CD14-positive monocyte (primary cell): ENCODE measurements around the gene MYO18A. TPM values are rescaled to one million over a fixed set of nuclear protein-coding genes. Genes with fewer than 3 reads are reported as not detected.

Source experiments
- DNase-seq, 3 donors: peaks; one replicate each; pipeline ENCODE4 v3.0.0-alpha.2; 2011 to 2022
- H2AFZ ChIP-seq: 2 replicates; pipeline ENCODE4 v1.6.0; 2012; ENCODE audit warnings: mild to moderate bottlenecking, low read depth, low read length, inconsistent platforms; ENCODE audit not compliant: insufficient read depth, poor library complexity, severe bottlenecking
- H3K27ac ChIP-seq, 2 donors: 1 replicate in 1 of 2; 2 replicates in 1 of 2; pipeline ENCODE4 v1.5.1; 2012 to 2013; ENCODE audit warnings: low read length in 2 of 2, control low read depth in 1 of 2, inconsistent platforms in 1 of 2, low read depth in 1 of 2, mild to moderate bottlenecking in 1 of 2
- H3K27me3 ChIP-seq, 2 donors: one replicate each; pipeline versions ENCODE4 v1.6.0 to v1.6.1; 2011 to 2013; ENCODE audit warnings: low read length in 2 of 2; ENCODE audit not compliant: control insufficient read depth in 2 of 2, insufficient read depth in 2 of 2
- H3K36me3 ChIP-seq, 2 donors: replicated peaks in 1 of 2; 1 replicate in 1 of 2; 2 replicates in 1 of 2; pipeline versions ENCODE4 v1.5.1 to v1.6.1; 2012 to 2013; ENCODE audit warnings: low read length in 2 of 2, control low read depth in 1 of 2, inconsistent platforms in 1 of 2, mild to moderate bottlenecking in 1 of 2; ENCODE audit not compliant: insufficient read depth in 2 of 2, control insufficient read depth in 1 of 2
- H3K4me1 ChIP-seq, 2 donors: 1 replicate in 1 of 2; 2 replicates in 1 of 2; pipeline versions ENCODE4 v1.5.1 to v1.6.1; 2012 to 2013; ENCODE audit warnings: low read length in 2 of 2, control low read depth in 1 of 2, inconsistent platforms in 1 of 2, mild to moderate bottlenecking in 1 of 2, moderate library complexity in 1 of 2; ENCODE audit not compliant: insufficient read depth in 2 of 2, control insufficient read depth in 1 of 2
- H3K4me2 ChIP-seq: replicated peaks from 2 replicates; pipeline ENCODE3; 2012; ENCODE audit warnings: low read length, moderate library complexity, mild to moderate bottlenecking; ENCODE audit not compliant: poor library complexity, severe bottlenecking; ENCODE audit errors: extremely low read depth
- H3K4me3 ChIP-seq, 3 experiments: fragments of 200-600 bp in 1 of 3; sonication (generic) in 1 of 3; replicated peaks in 1 of 3; 1 replicate in 2 of 3; 2 replicates in 1 of 3; pipeline ENCODE4 v1.5.1; 2011 to 2013; ENCODE audit warnings: low read length in 3 of 3, mild to moderate bottlenecking in 3 of 3, control low read depth in 2 of 3, low read depth in 2 of 3, inconsistent platforms in 1 of 3, moderate library complexity in 1 of 3
- H3K79me2 ChIP-seq: 2 replicates; pipeline ENCODE4 v1.6.0; 2012; ENCODE audit warnings: mild to moderate bottlenecking, control low read depth, inconsistent platforms, low read length, moderate library complexity; ENCODE audit not compliant: insufficient read depth
- H3K9ac ChIP-seq: 2 replicates; pipeline ENCODE4 v1.6.0; 2017; ENCODE audit warnings: low read length, mild to moderate bottlenecking; ENCODE audit not compliant: insufficient read depth, poor library complexity, severe bottlenecking
- H3K9me3 ChIP-seq, 2 donors: replicated peaks in 1 of 2; 1 replicate in 1 of 2; 2 replicates in 1 of 2; pipeline versions ENCODE4 v1.5.1 to v1.6.1; 2012 to 2013; ENCODE audit warnings: low read length in 2 of 2, control low read depth in 1 of 2; ENCODE audit not compliant: control insufficient read depth in 1 of 2, insufficient read depth in 1 of 2
- H4K20me1 ChIP-seq: 2 replicates; pipeline ENCODE4 v1.6.0; 2012; ENCODE audit warnings: mild to moderate bottlenecking, low read length, control low read depth, moderate library complexity; ENCODE audit not compliant: insufficient read depth
- H3K27ac Mint-ChIP-seq, 7 donors: one replicate each; pipeline ENCODE4 v1.8.0; 2020; ENCODE audit warnings: mild to moderate bottlenecking in 7 of 7, mixed read lengths in 7 of 7, moderate library complexity in 6 of 7, inconsistent platforms in 2 of 7
- H3K27me3 Mint-ChIP-seq, 3 donors: one replicate each; pipeline ENCODE4 v1.8.0; 2021 to 2022; ENCODE audit warnings: low read depth in 3 of 3, mild to moderate bottlenecking in 3 of 3, mixed read lengths in 3 of 3, moderate library complexity in 3 of 3, inconsistent platforms in 1 of 3
- H3K36me3 Mint-ChIP-seq, 2 donors: one replicate each; pipeline ENCODE4 v1.8.0; 2020; ENCODE audit warnings: mixed read lengths in 2 of 2, inconsistent platforms in 1 of 2, mild to moderate bottlenecking in 1 of 2
- H3K4me1 Mint-ChIP-seq: one replicate; pipeline ENCODE4 v1.8.0; 2020; ENCODE audit warnings: mild to moderate bottlenecking, mixed read lengths
- H3K4me3 Mint-ChIP-seq, 2 donors: one replicate each; pipeline ENCODE4 v1.8.0; 2020; ENCODE audit warnings: mild to moderate bottlenecking in 2 of 2, mixed read lengths in 2 of 2, moderate library complexity in 1 of 2
- H3K9me3 Mint-ChIP-seq, 7 donors: one replicate each; pipeline ENCODE4 v1.8.0; 2020 to 2022; ENCODE audit warnings: mixed read lengths in 7 of 7, mild to moderate bottlenecking in 6 of 7, moderate library complexity in 6 of 7, inconsistent platforms in 2 of 7
- WGBS: methylation state at CpG from one replicate; pipeline ENCODE4 v1.1.5; 2013; ENCODE audit warnings: missing lambda C conversion rate; ENCODE audit not compliant: insufficient coverage; 5-methylcytosine and 5-hydroxymethylcytosine counted together
- intact Hi-C, 2 donors: fragments of 100-400 bp; cut with micrococcal nuclease; formaldehyde crosslinking; loops; one replicate each; pipeline versions ENCODE4 v1.15.0 to v1.15.1; 2023
- polyA plus RNA-seq, 3 donors: library from polyadenylated mRNA; depleted of rRNA in 1 of 3; unstranded in 2 of 3; stranded (reverse) in 1 of 3; fragments of 300-500 nt in 2 of 3; fragments of >200 nt in 1 of 3; fragmentation: Illumina TruSeq in 2 of 3; gene quantifications; 1 replicate in 2 of 3; 2 replicates in 1 of 3; pipeline ENCODE4 v1.2.3, GENCODE V29; 2012 to 2021
- TF ChIP-seq, protein P1 (sequence below): fragments of 200-600 bp; IDR thresholded peaks from one replicate; pipeline ENCODE4 v1.8.0; 2022; ENCODE audit warnings: antibody characterized with exemption, mild to moderate bottlenecking

Gene MYO18A
- polyA plus RNA-seq, 3 donors: 6.3 to 40.2 (median 11.0) TPM

DNA sequence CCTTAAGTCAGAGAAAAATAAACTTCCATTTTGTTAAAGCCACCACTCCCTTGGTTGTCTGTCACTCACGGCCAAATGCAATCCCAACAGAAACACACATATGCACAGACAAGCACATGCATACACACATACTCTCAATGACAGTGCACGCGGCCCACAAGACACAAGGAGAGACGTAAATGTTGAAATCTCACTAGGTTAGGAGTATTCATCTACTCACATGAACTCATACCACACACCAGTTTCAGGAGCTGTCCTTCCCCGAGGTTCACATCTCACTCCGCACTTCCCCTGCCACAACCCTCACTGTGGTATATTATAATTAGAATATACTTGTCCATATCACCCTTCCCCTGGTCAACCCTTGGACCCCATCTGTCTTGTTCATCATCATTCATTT, 36.0 kb upstream of the MYO18A start:
- peaks cover 36 to 38% of the 10 kb centered on the region in 2 donors for H3K4me1 ChIP-seq
- no peaks in the 10 kb centered on the region for H3K9me3 ChIP-seq
- no peak overlapping the region for H3K27ac ChIP-seq
- no peaks in the 10 kb centered on the region for H4K20me1 ChIP-seq
- DNase-seq: no peak
- Mint-ChIP-seq H3K36me3 (no peaks in the 10 kb centered on the region), H3K4me1 (peaks cover 47% of the 10 kb centered on the region), H3K4me3 (no peak overlapping the region), H3K27me3 (peaks cover 0 to 1% (median 0%) of the 10 kb centered on the region in 3 donors), H3K27ac (peak overlapping the region in 2 of 7 donors; percentile 10 to 15), H3K9me3 (peaks cover 0 to 3% (median 0%) of the 10 kb centered on the region in 7 donors)
- intact Hi-C loops: loop anchor here (5.0 kb wide), 1 partner anchor 69 kb away; no protein-coding TSS in a partner anchor
- no peaks in the 10 kb centered on the region for H3K27me3 ChIP-seq
- no peak overlapping the region for H3K9ac ChIP-seq
- no peaks in the 10 kb centered on the region for H3K79me2 ChIP-seq
- no peak overlapping the region for H3K4me3 ChIP-seq
- WGBS: no CpG with 5 or more reads among the region's 6 CpGs
- TF ChIP-seq, protein P1, sequence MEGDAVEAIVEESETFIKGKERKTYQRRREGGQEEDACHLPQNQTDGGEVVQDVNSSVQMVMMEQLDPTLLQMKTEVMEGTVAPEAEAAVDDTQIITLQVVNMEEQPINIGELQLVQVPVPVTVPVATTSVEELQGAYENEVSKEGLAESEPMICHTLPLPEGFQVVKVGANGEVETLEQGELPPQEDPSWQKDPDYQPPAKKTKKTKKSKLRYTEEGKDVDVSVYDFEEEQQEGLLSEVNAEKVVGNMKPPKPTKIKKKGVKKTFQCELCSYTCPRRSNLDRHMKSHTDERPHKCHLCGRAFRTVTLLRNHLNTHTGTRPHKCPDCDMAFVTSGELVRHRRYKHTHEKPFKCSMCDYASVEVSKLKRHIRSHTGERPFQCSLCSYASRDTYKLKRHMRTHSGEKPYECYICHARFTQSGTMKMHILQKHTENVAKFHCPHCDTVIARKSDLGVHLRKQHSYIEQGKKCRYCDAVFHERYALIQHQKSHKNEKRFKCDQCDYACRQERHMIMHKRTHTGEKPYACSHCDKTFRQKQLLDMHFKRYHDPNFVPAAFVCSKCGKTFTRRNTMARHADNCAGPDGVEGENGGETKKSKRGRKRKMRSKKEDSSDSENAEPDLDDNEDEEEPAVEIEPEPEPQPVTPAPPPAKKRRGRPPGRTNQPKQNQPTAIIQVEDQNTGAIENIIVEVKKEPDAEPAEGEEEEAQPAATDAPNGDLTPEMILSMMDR: no peak
- H2AFZ ChIP-seq: no peak overlapping the region
- H3K4me2 ChIP-seq: no peak overlapping the region
- H3K36me3 ChIP-seq: no peaks in the 10 kb centered on the region

DNA sequence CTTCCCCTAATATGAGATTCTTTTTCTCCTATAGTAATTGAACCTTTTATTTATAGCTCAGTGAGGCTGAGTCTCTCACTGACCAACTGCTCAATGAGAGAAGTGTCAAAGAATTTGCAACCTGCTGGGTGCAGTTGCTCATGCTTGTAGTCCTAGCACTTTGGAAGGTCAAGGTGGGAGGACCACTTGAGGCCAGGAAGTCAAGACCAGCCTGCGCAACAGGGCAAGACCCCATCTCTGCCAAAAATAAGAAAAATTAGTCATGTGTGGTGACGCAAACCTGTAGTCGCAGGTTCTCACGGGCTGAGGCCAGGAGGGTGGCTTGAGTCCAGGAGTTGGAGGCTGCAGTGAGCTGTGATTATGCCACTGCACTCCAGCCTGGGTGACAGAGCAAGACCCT, 35.5 kb upstream of the MYO18A start:
- intact Hi-C loops: loop anchor here (5.0 kb wide), 1 partner anchor 68 kb away; no protein-coding TSS in a partner anchor
- H3K4me1 Mint-ChIP-seq: peaks cover 51% of the 10 kb centered on the region
- no peak overlapping the region for H3K4me3 Mint-ChIP-seq
- DNase-seq: no peak
- peaks cover 0 to 1% (median 0%) of the 10 kb centered on the region in 3 donors for H3K27me3 Mint-ChIP-seq
- no peaks in the 10 kb centered on the region for H3K36me3 ChIP-seq
- no peak overlapping the region for H3K4me2 ChIP-seq
- H2AFZ ChIP-seq: no peak overlapping the region
- no peaks in the 10 kb centered on the region for H3K79me2 ChIP-seq
- H3K27ac Mint-ChIP-seq: peak overlapping the region in 2 of 7 donors; percentile 10 to 15
- H3K27ac ChIP-seq: no peak overlapping the region
- WGBS: 33% methylated on average over 2 of the region's 4 CpGs
- peaks cover 0 to 3% (median 0%) of the 10 kb centered on the region in 7 donors for H3K9me3 Mint-ChIP-seq
- H4K20me1 ChIP-seq: no peaks in the 10 kb centered on the region
- TF ChIP-seq, protein P1: no peak
- H3K9me3 ChIP-seq: no peaks in the 10 kb centered on the region
- no peaks in the 10 kb centered on the region for H3K27me3 ChIP-seq
- no peak overlapping the region for H3K9ac ChIP-seq
- H3K4me3 ChIP-seq: no peak overlapping the region
- H3K4me1 ChIP-seq: peaks cover 36 to 38% of the 10 kb centered on the region in 2 donors
- H3K36me3 Mint-ChIP-seq: no peaks in the 10 kb centered on the region
